HFF-Myc (cell line): Measurements from ENCODE around the gene TPRG1.

Experiments
- DNase-seq: peaks from one replicate; pipeline ENCODE4 v3.0.0-alpha.2; 2011; ENCODE audit warnings: low read depth; ENCODE audit errors: extremely low read depth
- H3K4me3 ChIP-seq: replicated peaks from 2 replicates; pipeline ENCODE4 v1.5.1; 2011; ENCODE audit warnings: low read depth, mild to moderate bottlenecking, control low read depth, low read length
- TF ChIP-seq, protein P1 (sequence below): IDR thresholded peaks from 2 replicates; pipeline ENCODE4 v1.5.1; 2012; ENCODE audit warnings: mild to moderate bottlenecking, low read depth, low read length, control low read depth; ENCODE audit errors: missing control alignments

Gene TPRG1

DNA sequence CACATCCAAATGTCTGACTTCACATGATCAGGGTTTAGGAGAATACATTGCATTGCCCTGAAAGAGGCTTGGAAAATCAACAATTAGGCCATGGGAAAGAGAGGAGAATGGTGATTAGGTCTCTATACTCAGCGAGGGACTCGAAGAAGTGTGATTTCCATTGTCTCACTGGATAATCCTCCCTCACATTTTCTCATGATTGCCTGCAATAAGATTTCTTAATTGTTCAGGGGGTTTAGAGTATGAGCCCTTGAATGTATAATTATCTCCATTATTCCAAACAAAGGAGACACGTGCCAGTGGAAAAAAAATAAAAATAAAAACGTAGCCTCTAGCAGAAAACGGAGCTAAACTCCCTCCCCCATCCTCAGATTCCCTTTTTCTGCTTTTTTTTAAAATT lies 173.2 kb downstream of the TPRG1 start:
- DNase-seq: no peak
- TF ChIP-seq, protein P1, sequence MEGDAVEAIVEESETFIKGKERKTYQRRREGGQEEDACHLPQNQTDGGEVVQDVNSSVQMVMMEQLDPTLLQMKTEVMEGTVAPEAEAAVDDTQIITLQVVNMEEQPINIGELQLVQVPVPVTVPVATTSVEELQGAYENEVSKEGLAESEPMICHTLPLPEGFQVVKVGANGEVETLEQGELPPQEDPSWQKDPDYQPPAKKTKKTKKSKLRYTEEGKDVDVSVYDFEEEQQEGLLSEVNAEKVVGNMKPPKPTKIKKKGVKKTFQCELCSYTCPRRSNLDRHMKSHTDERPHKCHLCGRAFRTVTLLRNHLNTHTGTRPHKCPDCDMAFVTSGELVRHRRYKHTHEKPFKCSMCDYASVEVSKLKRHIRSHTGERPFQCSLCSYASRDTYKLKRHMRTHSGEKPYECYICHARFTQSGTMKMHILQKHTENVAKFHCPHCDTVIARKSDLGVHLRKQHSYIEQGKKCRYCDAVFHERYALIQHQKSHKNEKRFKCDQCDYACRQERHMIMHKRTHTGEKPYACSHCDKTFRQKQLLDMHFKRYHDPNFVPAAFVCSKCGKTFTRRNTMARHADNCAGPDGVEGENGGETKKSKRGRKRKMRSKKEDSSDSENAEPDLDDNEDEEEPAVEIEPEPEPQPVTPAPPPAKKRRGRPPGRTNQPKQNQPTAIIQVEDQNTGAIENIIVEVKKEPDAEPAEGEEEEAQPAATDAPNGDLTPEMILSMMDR: no peak

DNA sequence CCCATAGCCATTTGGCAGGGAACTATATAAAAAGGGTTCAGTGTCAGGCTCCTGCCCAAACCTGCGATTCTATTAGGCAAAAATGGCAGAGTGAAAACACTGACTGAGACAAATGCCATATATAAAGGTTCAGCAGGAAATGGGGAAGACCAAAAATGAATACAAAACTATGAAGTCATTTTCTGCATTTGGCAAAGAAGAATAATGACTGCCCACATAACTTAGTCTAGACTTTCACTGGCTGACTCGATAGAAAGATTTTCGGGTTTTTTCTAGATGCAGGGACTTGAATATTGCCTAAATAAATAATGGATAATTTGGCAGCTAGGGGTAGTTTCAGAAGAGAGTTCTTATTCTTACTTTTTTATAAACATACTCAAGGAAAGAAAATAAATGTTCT lies 178.0 kb downstream of the TPRG1 start:
- TF ChIP-seq, protein P1: no peak
- no peak for DNase-seq
- no peak overlapping the region for H3K4me3 ChIP-seq

More for the DNA sequence above, 173.2 kb downstream of the TPRG1 start:
- H3K4me3 ChIP-seq: no peak overlapping the region

DNA sequence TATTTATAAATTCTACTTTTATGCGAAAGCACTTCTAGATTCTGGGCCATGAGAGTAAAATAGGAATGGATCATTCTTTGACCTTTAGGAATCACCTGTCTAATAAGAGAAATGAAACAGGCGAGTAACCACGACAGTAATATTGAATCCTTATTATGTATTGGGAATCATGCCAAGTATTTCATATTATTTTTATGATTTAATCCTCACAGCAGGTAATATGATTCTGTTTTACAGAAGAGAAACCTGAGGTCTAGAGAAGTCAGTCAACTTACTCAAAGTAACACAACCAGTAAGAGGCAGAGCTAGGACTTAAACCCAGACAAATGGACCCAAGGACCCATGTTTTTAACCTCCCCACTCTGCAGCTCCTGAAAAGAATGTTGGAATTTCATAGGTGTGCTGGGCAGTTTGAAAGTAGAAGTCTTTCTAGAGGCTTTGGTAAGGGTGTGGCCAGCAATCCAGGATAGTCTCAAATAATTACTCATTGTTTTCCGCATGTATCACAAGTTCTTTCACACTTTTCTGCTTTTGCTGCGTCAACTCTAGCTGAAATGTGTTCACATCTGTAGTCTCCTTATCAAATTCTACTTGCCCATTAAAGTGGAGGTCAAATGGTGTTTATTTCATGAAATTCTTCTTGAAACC lies 181.7 kb downstream of the TPRG1 start:
- no peak for DNase-seq
- no peak overlapping the region for H3K4me3 ChIP-seq
- TF ChIP-seq, protein P1: no peak

DNA sequence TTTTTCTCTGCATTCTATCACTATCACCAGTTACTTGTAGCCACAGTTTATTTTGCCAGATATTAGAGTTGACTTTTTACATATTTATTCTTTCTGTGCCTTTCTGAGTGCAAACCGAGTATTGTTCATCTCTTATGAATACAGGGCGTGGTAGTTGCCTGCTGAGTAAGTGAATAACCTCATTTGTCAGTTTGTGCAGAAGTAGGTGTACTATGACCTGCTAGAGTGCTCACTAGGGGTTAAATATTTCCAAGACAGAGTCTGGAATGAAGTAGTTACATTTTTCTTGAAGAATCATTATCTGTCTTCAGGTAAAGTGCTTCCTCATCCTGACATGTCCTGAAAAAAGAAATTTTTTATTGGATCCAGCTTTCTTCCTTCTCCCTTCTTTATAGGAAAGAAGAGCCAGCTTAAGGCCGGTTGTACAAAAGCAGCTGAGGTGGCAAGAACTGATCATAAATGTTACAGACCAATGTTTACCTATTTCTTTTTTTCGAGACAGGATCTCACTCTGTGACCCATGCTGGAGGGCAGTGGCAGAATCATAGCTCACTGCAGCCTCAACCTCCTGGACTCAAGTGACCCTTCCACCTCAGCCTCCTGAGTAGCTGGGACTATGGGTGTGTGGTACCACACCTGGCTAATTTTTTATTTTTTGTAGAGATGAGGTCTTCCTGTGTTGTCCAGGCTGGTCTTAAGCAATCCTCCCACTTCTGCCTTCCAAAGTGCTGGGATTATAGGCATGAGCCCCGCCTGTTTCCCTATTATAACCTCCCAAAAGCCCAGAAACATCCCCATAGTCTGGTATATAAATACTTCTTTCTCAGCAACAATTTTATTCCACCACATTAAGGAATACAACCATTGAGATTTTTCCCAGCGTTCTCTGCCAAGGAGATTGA lies 182.5 kb downstream of the TPRG1 start:
- TF ChIP-seq, protein P1: no peak
- no peak overlapping the region for H3K4me3 ChIP-seq
- DNase-seq: no peak

DNA sequence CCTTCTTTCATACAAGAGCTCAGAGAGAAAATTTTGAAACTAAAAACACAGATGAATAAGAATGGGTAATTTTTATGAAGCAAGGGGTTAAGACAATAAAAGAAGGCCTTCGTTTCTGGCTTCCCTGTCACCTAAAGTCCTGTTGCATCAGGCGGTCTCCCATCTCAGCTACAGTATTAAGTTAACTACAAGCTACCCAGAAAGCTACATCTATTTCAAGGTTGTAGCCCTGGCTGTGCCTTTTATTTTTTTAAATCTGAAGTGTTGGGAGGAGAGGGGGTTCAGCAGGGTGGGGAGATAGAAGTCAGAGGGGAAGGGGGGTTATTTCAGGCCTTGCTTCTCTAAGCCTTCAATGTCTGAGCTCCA lies 183.3 kb downstream of the TPRG1 start:
- H3K4me3 ChIP-seq: no peak overlapping the region
- DNase-seq: no peak
- TF ChIP-seq, protein P1: no peak

DNA sequence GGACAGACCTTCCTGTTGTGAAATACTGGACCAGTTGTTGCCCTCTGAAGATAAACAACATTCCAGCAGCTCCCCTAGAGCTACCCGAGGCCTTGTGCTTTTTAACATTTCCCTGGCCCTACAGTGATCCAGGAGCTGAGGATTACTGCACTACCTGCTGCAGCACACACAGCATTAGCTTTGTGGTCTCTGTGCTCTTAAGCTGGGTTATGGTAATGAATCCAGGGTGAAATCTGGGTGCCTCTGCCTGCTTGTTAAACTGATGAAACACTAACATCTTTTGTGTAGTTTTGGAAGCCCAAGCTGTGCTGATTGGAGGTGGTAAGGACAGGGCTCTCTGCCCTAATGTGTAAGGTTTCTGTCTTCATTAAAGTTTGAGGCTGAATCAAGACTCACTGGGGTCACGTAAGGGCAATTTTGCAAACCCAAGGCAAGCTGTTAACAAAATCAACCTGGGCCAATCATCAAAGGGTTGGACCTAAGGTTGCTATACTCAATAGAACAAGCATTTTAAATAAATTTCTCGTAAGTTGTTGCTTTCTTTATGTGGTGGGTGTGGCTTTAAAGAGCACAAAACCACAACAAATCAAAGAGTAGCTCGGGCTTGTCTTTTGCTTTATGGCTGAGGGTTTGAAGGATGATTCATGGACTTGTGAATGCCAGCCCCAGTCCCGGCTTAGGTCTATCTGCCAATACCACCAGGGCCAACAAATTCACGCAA lies 183.9 kb downstream of the TPRG1 start:
- DNase-seq: no peak
- TF ChIP-seq, protein P1: no peak
- no peak overlapping the region for H3K4me3 ChIP-seq
